ENCODE data around the gene SIK3. TPM values are rescaled to one million over a fixed set of nuclear protein-coding genes. Genes with fewer than 3 reads are reported as not detected.

Gene SIK3
- total and polyA plus RNA-seq, 2 donors (not counting 3 experiments of a cell fraction or from before 2014, with no cell fraction given), result 10.3 to 21.3 TPM

GRCh38 chr11:116814502-116814901 lies 283.7 kb downstream of the SIK3 start:
- Histone ChIP-seq H3K9me3 (replicated peaks; ENCODE audit: control insufficient read depth, insufficient read depth, low read length) (no peaks in the 10 kb centered on the region), H3K9ac (replicated peaks; ENCODE audit: extremely low read depth, insufficient read depth, low read length) (no peak overlapping the region), H3K27ac (ENCODE audit: insufficient read depth, low read depth, low read length) (no peak overlapping the region), H3K79me2 (ENCODE audit: control insufficient read depth, insufficient read depth, low read length) (no peaks in the 10 kb centered on the region), H3K4me1 (ENCODE audit: control insufficient read depth, extremely low read depth, insufficient read depth, low read length) (no peaks in the 10 kb centered on the region), H3K4me2 (ENCODE audit: insufficient read depth, low read length) (no peak overlapping the region), H2AFZ (ENCODE audit: low read depth, low read length) (no peak overlapping the region), H3K9me1 (replicated peaks; ENCODE audit: control insufficient read depth, extremely low read depth, insufficient read depth, low read length) (no peaks in the 10 kb centered on the region), H3K27me3 (ENCODE audit: control insufficient read depth in 2 of 2, insufficient read depth in 2 of 2, low read length in 2 of 2) (peaks cover 4 to 6% of the 10 kb centered on the region in 2 experiments), H3K36me3 (ENCODE audit: control insufficient read depth in 2 of 2, extremely low read depth in 1 of 2, insufficient read depth in 2 of 2, low read length in 2 of 2) (no peaks in the 10 kb centered on the region), H4K20me1 (replicated peaks; ENCODE audit: control insufficient read depth, extremely low read depth, insufficient read depth, low read length) (no peaks in the 10 kb centered on the region), H3K4me3 (replicated peaks in 1 of 3; ENCODE audit: insufficient read depth in 1 of 3, low read depth in 1 of 3, low read length in 3 of 3) (no peak overlapping the region)
- dilution Hi-C loops (cut with MboI; ENCODE audit: extremely low pct_ligation_motif_present, low sequenced_read_pairs), result no loop called here
- no TSS peak for BruUV-seq (replicated peaks)
- DNase-seq (ENCODE audit: low read depth, low spot score), result no peak
- intact Hi-C loops (cut with micrococcal nuclease), result no loop called here
- POLR2A ChIA-PET, result no interaction called here
- FAIRE-seq, result no peak
- TF ChIP-seq GATA2 (IDR thresholded peaks at IDR 0.05; ENCODE audit: insufficient read depth, insufficient read length, low read depth, low read length), result no peak
- no peak for TF ChIP-seq JUN (IDR thresholded peaks at IDR 0.05; ENCODE audit: borderline replicate concordance, insufficient read depth, insufficient read length, low read depth)
- TF ChIP-seq MYC (IDR thresholded peaks at IDR 0.05; ENCODE audit: low read depth, low read length), result no peak
- TF ChIP-seq POLR2A (IDR thresholded peaks at IDR 0.05; ENCODE audit: low read depth, low read length), result no peak
- no peak for TF ChIP-seq CTCF (IDR thresholded peaks at IDR 0.05; ENCODE audit: extremely low read depth in 1 of 2, insufficient read depth in 1 of 2, low read depth in 1 of 2, low read length in 2 of 2)
- no peak for TF ChIP-seq FOS (IDR thresholded peaks at IDR 0.05; ENCODE audit: borderline replicate concordance, insufficient read depth, low read length)
- no peak for TF ChIP-seq EZH2 (IDR thresholded peaks at IDR 0.05; ENCODE audit: borderline replicate concordance, low read depth, low read length, severe bottlenecking)
- TF ChIP-seq POLR2AphosphoS5 (IDR thresholded peaks at IDR 0.05; ENCODE audit: insufficient read depth, low read depth, low read length), result no peak
- TF ChIP-seq MAX (IDR thresholded peaks at IDR 0.05; ENCODE audit: insufficient read depth, insufficient read length), result no peak
- CTCF ChIA-PET, result no interaction called here

Data from endothelial cell of umbilical vein (primary cell).